ENCODE data around the gene PRORP.
A peak's percentile ranks its signal among the peaks of the same experiment; 100 is the strongest.
"Not testable (repeated sequence)": the region's sequence is repeated elsewhere in the genome, so short reads cannot be mapped to it uniquely, and the experiment has no call there.

The PRORP gene

GRCh38 chr14:35121887-35122695 lies at the start of gene PRORP, which contains the start of gene PPP2R3C:
TSS of gene PRORP (plus strand) at chr14:35122552. CDS start at chr14:35123246, 694 bp downstream.
TSS of gene PPP2R3C (minus strand) at chr14:35121990. CDS start at chr14:35121959, 31 bp downstream.
- DNase-seq: peak; percentile 89

DNA sequence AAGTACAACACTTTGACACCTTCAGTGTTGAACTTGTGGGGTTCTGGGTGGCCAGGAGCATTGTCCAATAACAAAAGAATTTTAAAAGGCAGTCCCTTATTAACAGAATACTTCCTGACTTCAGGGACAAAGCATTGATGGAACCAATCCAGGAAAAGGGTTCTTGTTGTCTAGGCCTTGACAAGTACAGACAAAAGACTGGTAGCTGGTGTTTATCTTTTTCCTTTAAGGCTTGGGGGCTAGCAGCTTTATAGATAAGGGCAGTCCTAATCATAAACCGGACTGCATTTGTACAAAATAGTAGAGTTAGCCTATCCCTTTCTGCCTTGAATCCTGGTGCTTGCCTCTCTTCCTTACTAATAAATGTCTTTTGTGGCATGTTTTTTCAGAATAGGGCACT lies 48.9 kb upstream of the PRORP start:
- no peak for DNase-seq

DNA sequence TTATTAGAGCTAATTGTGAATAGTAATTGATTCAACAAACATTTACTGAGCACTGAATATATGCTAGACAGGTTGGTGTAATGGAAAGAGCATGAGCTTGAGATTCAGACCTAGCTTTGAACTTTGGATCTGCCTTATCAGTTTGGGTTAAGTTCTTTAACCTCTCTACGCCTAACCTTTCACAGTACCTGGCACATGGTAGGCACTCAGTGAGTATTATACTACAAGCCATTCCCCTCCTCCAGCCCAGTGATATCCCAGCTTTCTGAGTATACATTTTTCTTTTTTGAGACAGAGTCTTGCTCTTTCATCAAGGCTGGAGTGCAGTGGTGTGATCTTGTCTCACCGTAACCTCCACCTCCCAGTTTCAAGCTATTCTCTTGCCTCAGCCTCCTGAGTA lies 44.3 kb upstream of the PRORP start:
- DNase-seq: no peak

DNA sequence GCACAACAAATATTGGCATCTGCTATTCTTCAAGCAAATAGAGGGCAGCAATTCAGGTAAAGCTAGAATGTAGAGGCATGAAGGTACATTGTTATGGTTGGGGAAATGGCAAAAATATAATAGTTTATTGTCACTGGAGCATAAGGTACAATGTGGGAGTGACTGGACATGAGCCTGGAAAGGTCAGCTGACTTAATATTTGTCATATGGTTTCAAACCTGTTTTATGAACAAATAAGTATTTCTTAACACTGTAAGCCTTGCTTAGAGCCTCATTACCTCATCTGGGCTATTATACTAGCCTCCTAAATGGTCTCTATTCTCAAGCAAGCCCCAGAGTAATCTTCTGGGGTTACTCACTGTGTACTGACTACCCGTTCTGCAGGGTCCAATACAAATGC lies 42.6 kb upstream of the PRORP start:
- DNase-seq: no peak

GRCh38 chr14:35083530-35084150 lies 38.7 kb upstream of the PRORP start:
- DNase-seq: no peak

- DNase-seq: no peak
Measured at GRCh38 chr14:35085441-35085840, 36.9 kb upstream of the PRORP start.

DNA sequence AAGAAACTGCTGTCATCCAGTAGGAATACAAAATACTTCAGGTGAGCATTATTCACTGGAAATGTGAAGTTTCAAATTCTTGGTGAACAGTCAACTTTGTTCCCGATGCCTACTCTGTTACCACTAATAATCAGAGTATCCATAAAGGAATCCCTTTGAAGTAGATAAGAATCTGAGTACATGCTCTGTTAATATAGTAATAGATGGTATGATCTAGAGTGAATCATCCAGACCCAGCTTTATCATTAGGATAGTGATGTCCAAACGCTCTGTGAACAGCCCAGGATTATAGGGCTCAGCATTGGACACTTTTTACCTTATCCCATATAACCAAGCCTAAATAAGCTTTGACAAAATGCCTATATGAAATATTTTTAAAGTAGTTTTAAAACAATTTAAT lies 33.8 kb upstream of the PRORP start:
- DNase-seq: no peak

- DNase-seq: not testable (repeated sequence)
Measured at GRCh38 chr14:35094645-35095044, 27.7 kb upstream of the PRORP start.

- DNase-seq: no peak
Measured at GRCh38 chr14:35107866-35108265, 14.5 kb upstream of the PRORP start.

DNA sequence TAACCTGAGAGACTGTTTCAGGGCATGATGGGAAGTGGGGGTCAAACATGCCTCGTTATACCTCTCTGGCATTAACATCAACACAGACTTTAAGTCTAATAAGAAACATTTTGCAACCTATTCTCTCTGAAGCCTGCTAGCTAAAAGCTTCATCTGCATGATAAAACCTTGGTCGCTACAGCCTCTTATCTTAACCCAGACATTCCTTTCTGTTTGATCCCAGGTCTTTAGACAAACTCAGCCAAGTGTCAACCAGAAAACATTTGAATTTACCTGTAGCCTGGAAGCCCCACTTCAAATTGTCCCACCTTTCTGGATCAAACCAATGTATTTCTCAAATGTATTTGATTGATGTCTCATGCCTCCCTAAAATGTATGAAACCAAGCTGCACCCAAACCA lies 9.7 kb upstream of the PRORP start:
- no peak for DNase-seq

DNA sequence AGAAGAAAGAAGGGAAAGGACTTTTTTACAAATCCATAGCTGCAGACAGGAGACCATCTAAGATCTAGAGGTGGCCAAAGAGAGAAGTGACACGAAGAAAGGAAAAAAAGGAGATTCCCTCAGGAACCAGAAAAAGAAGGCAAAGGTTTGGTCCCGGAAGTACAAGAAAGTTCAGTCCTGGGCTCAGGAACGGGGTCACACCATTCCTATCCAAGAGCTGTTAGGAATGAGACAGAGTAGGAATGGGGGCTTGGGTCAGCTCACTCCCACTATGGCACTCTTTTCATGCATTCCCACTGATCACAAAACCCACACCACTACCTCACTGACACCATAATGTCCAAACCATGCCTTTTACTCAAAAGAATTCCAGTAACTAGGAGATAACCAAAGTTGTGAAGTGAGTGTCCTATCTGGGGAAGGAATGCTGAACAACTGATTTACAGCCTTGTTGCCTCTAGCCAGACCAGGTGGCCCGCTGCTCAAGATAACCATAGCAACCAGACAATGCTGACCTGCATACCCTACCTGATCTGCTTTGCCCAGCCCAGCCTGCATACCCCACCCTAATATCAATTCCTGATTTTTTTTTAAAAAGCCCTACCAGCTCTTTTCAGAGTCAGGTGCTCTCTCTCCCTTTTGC lies 8.9 kb upstream of the PRORP start:
- no peak for DNase-seq

DNA sequence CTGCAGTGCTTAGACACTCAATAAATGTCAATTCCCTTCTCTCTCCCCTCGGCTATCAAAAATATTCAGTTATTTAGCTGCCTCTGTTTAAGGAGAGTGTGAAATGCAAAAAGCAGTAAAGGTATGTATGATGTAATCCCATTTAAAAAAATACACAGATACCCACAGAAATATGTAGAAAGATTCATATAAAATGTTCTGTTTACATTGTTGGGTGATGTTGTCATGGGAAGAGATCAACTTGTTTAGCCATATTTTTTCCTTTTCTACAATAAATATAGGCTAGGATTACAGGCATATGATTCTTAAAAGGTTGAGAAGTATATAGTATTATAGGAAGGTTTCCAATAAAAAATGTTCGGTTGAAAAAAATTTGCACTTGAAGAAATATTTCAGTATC lies 8.3 kb upstream of the PRORP start:
- DNase-seq: no peak

DNA sequence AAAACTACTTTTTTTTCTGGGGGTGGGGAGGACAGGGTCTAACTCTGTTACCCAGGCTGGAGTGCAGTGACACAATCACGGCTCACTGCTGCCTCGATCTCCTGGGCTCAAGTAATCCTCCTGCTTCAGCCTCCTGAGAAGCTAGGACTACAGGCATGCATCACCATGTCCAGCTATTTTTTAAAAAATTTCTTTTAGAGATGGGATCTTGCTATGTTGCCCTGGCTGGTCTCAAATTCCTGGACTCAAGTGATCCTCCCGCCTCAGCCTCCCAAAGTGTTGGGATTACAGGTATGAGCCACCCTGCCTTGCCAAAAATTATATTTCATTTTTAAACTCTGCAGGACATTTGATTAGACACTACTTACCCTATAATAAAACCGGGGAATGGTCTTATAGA lies 6.1 kb upstream of the PRORP start:
- no peak for DNase-seq

DNA sequence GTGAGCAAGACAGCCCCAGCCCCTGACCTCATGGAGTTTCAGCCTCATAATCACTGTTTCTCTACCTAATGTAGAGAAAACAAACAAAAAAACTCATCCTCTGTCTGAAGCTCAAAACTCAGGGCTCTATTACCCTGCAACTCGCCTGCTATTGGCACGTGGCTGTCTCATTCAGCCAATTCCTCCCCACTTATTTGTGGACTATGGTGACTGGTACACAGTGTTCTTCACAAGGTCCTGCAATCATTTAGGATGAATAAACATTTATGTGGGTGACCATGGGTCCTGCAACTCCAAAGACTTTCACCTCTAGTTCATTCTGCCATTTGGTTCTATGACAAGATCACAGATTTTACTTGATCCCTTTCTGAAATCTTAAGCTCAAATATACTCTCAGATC lies 5.2 kb upstream of the PRORP start:
- no peak for DNase-seq

DNA sequence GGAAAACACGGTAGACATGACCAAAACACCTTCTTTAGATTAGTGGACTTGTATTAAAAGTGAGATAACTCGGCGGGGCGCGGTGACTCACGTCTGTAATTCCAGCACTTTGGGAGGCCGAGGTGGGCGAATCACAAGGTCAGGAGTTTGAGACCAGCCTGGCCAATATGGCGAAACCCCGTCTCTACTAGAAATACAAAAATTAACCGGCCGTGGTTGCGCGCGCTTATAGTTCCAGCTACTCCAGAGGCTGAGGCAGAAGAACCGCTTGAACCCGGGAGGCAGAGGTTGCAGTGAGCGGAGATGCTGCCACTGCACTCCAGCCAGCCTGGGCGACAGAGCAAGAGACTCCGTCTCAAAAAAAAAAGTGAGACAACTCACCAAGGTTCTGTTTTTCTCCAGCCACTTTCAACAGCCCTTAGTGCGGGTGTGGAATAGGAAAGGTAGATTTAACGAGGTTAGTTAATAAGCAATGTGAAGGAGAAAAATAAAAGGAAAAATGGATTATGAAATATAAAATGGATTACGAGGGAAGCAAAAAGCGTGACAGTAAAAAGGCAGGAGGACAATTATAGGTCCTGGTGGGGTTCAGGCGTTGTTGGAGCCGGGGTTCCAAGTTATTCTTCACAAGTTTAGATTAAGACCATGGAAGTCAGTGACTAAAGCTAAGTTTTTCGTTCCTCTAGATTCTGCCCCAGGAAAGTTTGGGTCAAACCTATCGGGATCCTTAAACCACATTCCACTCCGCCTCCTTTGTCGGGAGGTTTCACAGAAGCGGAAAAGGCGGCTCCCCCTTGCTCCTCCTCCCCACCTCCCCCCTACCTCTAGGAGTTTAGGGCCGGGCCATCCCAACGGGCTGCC lies 1.1 kb upstream of the PRORP start:
- no peak for DNase-seq

- no peak for DNase-seq
Measured at GRCh38 chr14:35122696-35123387, 490 bp downstream of the PRORP start.

DNA sequence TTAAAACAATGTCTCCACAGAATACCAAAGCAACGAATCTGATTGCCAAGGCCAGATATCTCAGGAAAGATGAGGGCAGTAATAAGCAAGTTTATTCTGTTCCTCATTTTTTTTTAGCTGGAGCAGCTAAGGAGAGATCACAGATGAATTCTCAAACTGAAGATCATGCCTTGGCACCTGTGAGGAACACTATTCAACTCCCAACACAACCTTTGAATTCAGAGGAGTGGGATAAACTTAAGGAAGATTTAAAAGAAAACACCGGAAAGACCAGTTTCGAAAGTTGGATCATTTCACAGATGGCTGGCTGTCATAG lies 994 bp downstream of the PRORP start:
- no peak for DNase-seq

- no peak for DNase-seq
Measured at GRCh38 chr14:35124127-35124526, 1.8 kb downstream of the PRORP start.

GRCh38 chr14:35133542-35134328 lies 11.4 kb downstream of the PRORP start:
- DNase-seq: no peak

- no peak for DNase-seq
Measured at GRCh38 chr14:35134329-35135123, 12.2 kb downstream of the PRORP start.

DNA sequence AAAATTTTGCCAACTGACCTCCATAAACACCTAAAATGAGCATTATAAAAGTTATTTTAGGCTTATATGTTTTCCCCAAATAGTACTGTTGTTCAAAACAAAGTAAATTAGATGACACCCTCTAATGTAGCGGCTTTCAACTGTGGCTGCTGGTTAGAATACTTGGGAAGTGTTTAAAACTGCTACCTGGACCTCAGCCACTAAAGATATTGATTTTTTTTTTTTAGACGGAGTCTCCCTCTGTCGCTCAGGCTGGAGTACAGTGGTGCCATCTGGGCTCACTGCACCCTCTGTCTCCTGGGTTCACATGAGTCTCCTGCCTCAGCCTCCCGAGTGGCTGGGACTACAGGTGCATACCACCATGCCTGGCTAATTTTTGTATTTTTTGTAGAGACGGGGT lies 16.2 kb downstream of the PRORP start:
- no peak for DNase-seq
